HG03457 (cell line): Measurements from ENCODE around the gene GPR3.

Source experiments
- ATAC-seq: cut with Tn5 transposase; IDR thresholded peaks from one replicate; pipeline ENCODE4 v1.9.1; 2021; ENCODE audit warnings: moderate number of reproducible peaks; ENCODE audit not compliant: unreplicated experiment

Gene GPR3

DNA sequence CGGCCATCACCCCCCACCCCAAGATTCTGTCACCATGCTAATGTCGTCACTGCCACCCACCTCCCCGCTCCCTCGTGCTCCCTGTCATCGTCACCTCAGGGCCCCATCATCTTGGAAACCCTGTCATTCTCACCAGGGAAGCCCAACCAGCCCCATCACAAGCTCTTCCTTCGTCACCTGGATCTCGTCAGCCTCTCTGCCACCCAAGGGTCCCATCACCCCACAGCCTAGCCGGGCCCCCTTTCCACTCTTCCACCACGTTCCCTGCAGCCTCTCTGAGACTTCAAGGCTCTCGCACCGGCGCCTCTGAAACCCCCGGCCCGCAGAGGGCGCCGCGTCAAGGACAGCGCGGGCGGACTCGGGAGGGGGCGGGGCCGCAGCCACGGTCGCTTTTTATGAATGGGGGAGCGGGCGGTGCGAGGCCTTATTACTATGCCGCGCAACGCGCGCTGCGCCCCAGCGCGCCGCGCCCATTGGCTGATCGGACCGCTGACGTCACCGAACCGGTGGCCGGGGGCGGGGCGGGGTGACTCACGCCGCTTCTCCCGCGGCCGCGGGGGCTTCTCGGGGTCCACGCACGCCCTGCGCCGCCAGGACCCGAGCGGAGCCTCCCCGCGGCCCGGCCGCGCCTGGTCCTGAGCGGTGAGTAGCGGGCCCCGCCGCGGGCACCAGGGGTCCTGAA, at the start of gene GPR3:
Gene GPR3, plus strand, starts transcription at position 527 of the 682 bp plus-strand sequence. CDS start 1,177 bp downstream, outside the sequence.
- peak; percentile 71 for ATAC-seq

GRCh38 chr1:27342778-27343638, 49.4 kb upstream of the GPR3 start:
- ATAC-seq = no peak

- ATAC-seq = no peak
Observed at GRCh38 chr1:27343639-27344025, 48.8 kb upstream of the GPR3 start.

GRCh38 chr1:27345272-27345671, 47.1 kb upstream of the GPR3 start:
- ATAC-seq = no peak

DNA sequence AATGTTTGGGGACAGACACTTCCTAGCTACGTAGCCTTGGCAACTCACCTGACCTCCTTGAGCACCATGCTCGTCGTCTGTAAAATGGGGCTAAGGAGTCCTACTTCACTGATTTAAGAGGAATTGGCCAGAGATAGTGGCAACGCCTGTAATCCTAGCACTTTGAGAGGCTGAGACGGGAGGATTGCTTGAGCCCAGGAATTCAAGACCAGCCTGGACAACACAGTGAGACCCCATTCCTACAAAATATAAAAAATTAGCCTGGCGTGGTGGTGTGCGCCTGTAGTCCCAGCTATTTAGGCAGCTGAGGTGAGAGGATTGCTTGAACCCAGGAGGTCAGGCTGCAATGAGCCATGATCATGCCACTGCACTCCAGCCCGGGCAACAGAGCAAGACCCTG, 46.1 kb upstream of the GPR3 start:
- ATAC-seq = no peak

DNA sequence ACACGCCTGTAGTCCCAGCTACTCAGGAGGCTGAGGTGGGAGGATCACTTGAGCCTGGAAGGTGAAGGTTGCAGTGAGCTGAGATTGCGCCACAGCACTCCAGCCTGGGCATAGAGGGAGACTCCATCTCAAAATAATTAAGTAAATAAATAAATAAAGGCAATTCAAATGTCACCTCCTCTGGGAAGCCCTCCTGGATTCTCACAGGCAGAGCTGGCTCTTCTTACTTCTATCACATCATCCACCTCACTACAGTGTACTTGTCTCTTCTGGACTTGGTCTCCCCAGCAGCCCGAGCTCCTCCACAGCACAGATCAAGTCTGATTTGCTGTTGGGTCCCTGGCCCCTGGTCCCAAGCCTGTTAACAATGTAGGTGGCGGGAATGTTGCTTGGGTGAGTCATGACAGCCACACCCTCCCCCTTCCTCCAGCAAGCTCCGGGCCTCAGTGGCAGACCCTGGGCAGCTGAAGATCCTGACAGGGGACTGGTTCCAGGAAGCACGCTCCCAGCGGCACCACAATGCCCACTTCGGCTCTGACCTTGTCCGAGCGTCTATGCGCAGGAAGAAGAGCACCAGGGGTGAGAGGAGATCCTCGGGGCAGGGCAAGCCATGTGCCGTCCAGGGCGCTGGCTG, 45.3 kb upstream of the GPR3 start:
- ATAC-seq = no peak

DNA sequence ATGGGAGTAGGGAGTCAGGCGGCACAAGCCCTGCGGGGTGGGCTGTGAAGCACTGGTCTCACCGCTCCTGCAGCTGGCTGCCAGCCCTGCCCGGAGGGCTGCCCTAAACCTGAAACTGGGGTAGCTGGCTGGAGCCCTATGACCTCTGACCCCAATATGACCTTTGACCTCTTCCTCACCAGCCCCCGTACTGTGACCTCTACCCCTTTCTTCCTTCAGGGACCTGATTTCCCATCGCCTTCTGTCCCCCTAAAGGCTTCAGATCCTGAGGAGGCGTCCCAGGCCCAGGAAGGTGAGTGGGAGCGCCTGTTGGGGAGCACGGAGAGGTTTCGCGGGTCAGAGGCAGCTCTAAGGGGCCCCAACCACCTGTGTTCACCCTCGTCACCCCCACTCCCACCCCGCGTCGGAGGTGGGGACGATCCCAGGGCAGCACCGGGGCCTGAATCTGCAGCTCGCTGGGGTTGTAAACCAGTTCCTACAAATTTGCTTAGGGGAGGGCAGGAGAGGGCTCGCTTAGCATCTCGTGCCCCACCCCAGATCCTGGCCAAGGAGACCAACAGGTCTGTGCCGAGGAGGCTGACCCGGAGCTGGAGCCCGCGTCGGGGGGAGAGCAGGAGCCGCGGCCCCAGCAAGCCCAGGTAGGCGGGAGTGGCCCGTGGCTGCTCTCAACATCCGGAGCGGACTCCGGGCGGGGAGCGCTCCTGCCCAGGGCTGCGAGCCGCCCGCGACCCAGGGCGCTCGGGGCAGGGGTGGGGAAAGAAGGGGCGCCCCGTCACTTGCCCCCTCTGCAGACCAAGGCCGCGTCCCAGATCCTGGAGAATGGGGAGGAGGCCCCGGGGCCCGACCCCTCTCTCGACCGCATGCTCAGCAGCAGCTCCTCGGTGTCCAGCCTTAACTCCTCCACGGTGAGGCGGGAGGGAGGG, 43.3 kb upstream of the GPR3 start:
- ATAC-seq = no peak

- no peak for ATAC-seq
Observed at GRCh38 chr1:27349784-27350662, 42.4 kb upstream of the GPR3 start.

DNA sequence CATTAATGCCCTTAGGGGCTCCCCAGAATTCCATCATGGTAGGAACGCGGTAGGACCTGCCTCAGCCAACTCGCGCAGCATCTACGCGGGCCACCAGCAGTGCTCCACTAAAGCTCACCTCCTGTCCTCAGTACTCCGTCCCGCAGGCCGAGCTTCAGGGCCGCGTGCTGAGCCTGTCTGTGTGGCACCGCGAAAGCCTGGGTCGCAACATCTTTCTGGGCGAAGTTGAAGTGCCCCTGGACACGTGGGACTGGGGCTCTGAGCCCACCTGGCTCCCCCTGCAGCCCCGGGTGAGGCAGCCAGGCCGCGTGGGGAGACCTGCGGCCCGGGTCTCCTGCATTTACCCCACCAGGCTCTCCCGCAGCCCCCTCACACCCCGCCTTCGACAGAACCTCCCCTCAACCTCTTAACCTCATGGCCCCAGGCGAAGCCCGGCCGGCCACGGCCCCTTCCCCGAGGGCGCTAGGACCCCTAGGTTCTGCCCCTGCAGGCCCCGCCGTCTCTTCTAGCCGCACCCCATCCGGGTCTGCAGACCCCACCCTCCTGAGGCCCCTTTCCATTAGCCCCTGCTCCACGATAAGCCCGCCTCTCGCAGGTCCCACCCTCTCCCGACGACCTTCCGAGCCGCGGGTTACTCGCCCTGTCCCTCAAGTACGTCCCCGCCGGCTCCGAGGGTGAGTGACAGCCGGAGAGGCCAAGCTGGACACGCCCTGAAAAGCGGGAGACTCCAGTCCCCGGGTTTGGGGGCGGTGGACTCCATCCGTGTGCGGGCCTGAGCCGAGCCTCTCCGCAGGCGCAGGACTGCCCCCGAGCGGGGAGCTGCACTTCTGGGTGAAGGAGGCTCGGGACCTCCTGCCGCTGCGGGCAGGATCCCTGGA, 41.5 kb upstream of the GPR3 start:
- ATAC-seq = no peak

DNA sequence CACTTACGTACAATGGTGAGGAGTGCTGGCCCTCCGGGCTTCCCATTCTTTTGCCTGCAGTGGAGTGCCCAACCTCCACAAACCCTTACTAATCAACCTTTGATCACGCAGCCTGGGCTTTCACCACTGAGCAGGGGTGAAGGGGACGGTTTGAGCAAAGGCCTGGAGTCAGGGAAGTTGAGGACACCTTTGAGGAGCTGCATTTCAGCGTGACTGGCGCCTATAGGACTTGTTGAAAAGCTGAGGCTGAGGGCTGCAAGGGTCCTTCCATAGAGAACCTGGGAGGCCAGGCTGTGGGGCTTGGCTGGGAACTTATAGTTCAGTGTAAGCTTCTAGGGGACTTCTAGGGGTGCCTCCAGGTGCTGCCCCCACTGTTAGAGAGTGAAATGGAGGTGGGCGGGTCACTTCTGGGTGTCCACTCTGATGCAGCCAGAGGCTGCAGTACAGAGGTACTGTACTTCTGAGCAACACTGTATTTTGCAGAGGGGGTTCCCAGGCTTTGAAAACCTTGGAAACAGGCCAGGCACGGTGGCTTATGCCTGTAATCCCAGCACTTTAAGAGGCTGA, 40.8 kb upstream of the GPR3 start:
- no peak for ATAC-seq

DNA sequence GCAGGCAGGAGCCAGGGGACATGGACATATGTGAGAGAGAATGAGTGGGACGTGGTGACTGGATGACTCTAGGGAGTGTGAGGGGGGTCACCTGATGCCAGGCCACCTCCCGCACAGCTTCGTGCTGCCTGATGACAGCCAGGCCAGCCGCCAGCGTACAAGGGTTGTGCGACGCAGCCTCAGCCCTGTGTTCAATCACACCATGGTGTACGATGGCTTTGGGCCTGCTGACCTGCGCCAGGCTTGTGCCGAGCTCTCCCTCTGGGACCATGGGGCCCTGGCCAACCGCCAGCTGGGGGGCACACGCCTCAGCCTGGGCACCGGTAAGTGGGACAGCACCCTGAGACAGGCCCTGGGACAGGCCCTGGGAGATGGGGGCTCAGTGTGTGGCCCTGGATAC, 39.3 kb upstream of the GPR3 start:
- ATAC-seq = no peak

DNA sequence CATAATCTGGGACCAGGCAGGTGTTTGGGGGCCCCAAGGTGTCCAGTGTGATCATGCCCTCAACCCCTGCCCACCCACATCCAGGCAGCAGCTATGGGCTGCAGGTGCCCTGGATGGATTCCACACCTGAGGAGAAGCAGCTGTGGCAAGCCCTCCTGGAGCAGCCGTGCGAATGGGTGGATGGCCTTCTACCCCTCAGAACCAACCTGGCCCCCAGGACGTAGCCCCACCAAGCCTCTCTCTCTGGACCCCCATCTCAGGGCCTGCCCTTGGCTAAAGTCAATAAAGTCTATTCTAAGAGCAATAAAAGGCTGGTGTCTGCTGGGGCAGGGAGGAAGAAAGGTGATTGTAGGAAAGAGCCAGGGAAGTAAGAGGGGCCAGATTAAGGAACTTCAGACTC, 38.8 kb upstream of the GPR3 start:
- ATAC-seq = no peak

- no peak for ATAC-seq
Observed at GRCh38 chr1:27355683-27356082, 36.7 kb upstream of the GPR3 start.

DNA sequence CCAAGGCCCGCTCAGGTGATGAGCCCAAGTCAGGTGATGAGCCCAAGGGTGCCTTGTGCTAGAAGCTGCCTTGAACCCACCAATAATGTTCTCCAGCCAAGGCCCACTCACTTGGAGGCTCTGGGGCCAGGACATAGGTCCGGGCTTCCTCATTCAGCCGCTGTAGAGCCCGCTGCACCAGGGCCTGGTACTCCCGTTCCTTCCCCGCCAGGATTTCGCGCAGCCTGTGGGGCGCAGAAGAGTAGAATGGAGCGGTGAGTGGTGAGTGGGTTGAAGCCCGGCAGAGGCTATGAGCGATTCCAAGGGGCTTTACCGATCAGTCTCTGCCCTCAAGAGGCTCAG, 36.2 kb upstream of the GPR3 start:
- no peak for ATAC-seq

- ATAC-seq = no peak
Observed at GRCh38 chr1:27356619-27357280, 35.7 kb upstream of the GPR3 start.

DNA sequence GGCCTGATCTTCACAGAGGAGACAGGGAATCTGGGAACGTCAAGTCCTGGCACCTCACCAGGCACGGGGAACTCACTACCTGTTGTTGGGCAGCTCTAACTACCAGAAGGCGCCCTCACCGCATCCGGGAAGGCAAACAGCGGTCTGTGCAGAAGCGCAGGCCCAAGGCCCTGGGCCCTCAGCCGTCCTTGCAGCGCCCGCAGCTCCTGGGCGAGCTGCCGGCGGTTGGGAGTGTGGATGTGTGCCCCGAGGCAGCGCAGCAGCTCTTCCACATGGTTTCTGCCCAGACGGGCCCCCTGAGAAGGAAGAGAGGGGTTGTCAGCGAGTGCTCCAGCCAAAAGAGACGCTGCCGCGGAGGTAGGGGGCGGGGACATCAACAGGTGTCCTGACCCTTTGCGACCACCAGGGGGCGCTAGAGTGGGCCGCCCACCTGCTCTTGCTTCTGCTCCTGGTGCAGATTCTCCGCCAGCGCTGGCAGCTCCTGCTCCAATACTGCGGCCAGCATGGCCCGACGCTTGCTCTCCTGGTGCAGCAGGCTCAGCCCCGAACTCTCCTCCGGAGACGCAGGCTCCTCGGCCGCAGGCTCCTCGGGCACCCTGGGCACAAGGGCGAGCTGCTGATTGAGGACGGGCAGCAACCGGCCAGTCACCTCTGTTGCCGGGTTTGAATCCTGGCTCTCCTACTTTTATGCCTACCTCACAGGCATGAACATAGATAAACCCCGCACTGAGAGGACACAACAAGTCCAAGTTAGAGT, 35.0 kb upstream of the GPR3 start:
- ATAC-seq = no peak
